T-helper 1 cell treated with Interleukin-12 subunit alpha and Interleukin-12 subunit beta and Interleukin-4 antibody, amounts not matched to agents 30 ng/mL and 1 ng/mL, for 36 hours (primary cell): ENCODE data around the gene KIF26A. TPM values are rescaled to one million over a fixed set of nuclear protein-coding genes. Genes with fewer than 3 reads are reported as not detected.

Experiments
- intact Hi-C: fragments of 100-400 bp; cut with micrococcal nuclease; formaldehyde crosslinking; loops from one replicate; pipeline ENCODE4 v1.15.1; 2024
- total RNA-seq: library from RNA; stranded (reverse); gene quantifications from 2 replicates; pipeline ENCODE4 v1.2.3, GENCODE V29; 2022

Gene KIF26A
- total RNA-seq, 1 donor from 2014 or later = 0.66 TPM

- intact Hi-C loops = loop anchor here (1.0 kb wide), 1 partner anchor 53 kb away; no protein-coding TSS in a partner anchor
Observed at GRCh38 chr14:104130974-104131651, 7.3 kb upstream of the KIF26A start.

- intact Hi-C loops = loop anchor here (1.0 kb wide), 1 partner anchor 54 kb away; no protein-coding TSS in a partner anchor
Observed at GRCh38 chr14:104131968-104132732, 6.2 kb upstream of the KIF26A start.

- intact Hi-C loops = no loop called here
Observed at GRCh38 chr14:104132981-104133380, 5.4 kb upstream of the KIF26A start.

- intact Hi-C loops = no loop called here
Observed at GRCh38 chr14:104133496-104133895, 4.9 kb upstream of the KIF26A start.

GRCh38 chr14:104134061-104134965 lies 4.1 kb upstream of the KIF26A start:
- intact Hi-C loops = no loop called here

GRCh38 chr14:104135121-104135903 lies 3.1 kb upstream of the KIF26A start:
- intact Hi-C loops = no loop called here

- intact Hi-C loops = no loop called here
Observed at GRCh38 chr14:104135904-104136471, 2.4 kb upstream of the KIF26A start.

- intact Hi-C loops = loop anchor here (1.0 kb wide), 2 partner anchors 428 to 504 kb away; no protein-coding TSS in a partner anchor
Observed at GRCh38 chr14:104136472-104137296, 1.7 kb upstream of the KIF26A start.

- intact Hi-C loops = loop anchor here (1.0 kb wide), 2 partner anchors 427 to 503 kb away; no protein-coding TSS in a partner anchor
Observed at GRCh38 chr14:104137297-104138097, 890 bp upstream of the KIF26A start.

- intact Hi-C loops = no loop called here
Observed at GRCh38 chr14:104138718-104139459, 502 bp downstream of the KIF26A start.

- intact Hi-C loops = no loop called here
Observed at GRCh38 chr14:104139460-104140212, 1.2 kb downstream of the KIF26A start.

- intact Hi-C loops = no loop called here
Observed at GRCh38 chr14:104140213-104140462, 1.8 kb downstream of the KIF26A start.

- intact Hi-C loops = no loop called here
Observed at GRCh38 chr14:104140463-104141331, 2.3 kb downstream of the KIF26A start.

GRCh38 chr14:104141621-104142091 lies 3.3 kb downstream of the KIF26A start:
- intact Hi-C loops = no loop called here

- intact Hi-C loops = no loop called here
Observed at GRCh38 chr14:104142136-104142945, 4.0 kb downstream of the KIF26A start.
